ENCODE data around the gene NDUFAF3.

GRCh38 chr3:49028298-49028672 is 6.4 kb downstream of the NDUFAF3 start:
- TF ChIP-seq REST (IDR thresholded peaks at IDR 0.05; ENCODE audit: low read depth) (no peak), MAX (IDR thresholded peaks at IDR 0.05) (no peak), TAF1 (IDR thresholded peaks at IDR 0.05; ENCODE audit: low read depth) (no peak), FOXM1 (IDR thresholded peaks at IDR 0.05; ENCODE audit: borderline replicate concordance, low read depth) (no peak), EP300 (IDR thresholded peaks at IDR 0.05; ENCODE audit: borderline replicate concordance) (no peak), CEBPB (IDR thresholded peaks at IDR 0.05) (no peak), NFIC (IDR thresholded peaks at IDR 0.05) (no peak), RAD21 (IDR thresholded peaks at IDR 0.05; ENCODE audit: low read depth) (no peak), CREB1 (IDR thresholded peaks at IDR 0.05; ENCODE audit: low read depth) (no peak)
